Measurements from ENCODE around the gene MARCHF9. TPM values are rescaled to one million over a fixed set of nuclear protein-coding genes. Genes with fewer than 3 reads are reported as not detected.

MARCHF9 gene
- total and polyA plus RNA-seq, 2 donors (not counting 1 experiment from before 2014, with no cell fraction given): 81.4 to 128 TPM

DNA sequence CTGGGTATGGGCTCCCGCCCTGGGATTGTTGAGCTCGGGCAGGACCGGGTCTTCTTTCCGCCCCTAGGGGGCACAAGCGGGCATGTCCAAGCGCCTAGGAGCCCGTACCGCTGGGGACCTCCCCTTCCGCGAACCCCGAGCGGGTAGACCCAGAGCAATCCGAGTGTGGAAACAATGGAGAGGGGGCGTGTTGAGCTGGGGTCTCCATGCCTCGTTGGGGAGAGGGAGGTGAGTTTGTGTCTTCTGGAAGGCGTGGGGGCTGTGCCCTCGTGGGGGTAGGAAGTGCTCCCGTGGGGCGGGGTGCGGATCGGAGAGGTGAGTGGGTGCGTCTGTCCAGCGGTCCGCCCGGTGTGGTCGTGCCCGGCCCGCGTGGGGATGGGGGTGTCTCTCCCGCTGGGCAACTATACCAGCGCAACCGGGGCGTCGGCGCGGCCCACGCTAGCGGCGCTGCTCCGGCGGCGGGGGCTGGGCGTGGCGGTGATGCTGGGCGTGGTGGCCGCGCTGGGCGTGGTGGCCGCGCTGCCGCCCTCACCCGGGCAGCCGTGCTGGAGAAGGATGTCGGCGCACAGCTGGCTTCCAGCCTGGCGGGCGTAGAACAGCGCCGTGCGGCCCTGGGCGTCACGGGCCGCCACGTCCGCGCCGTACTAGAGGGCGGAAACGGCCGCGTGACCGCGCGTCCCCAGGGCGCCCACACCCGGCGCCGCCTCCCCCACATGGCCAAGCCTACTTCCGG lies 28.6 kb upstream of the MARCHF9 start:
- Histone ChIP-seq H3K27ac (ENCODE audit: low read length in 2 of 2) (no peak overlapping the region), H3K9me3 (ENCODE audit: control extremely low read depth in 1 of 3, control insufficient read depth in 2 of 3, insufficient read depth in 1 of 3, low read length in 2 of 3) (peaks cover 0 to 7% (median 0%) of the 10 kb centered on the region in 3 donors), H3K4me2 (replicated peaks; ENCODE audit: low read depth, low read length, poor library complexity, severe bottlenecking) (peak overlapping the region; percentile 22), H3K4me3 (ENCODE audit: control extremely low read depth in 1 of 5, extremely low read depth in 1 of 5, insufficient read depth in 1 of 5, low read depth in 2 of 5, low read length in 4 of 5) (peak overlapping the region in 2 of 5 experiments; percentile 10 to 43), H3K36me3 (replicated peaks in 1 of 2; ENCODE audit: control extremely low read depth in 1 of 2, control insufficient read depth in 1 of 2, extremely low read depth in 1 of 2, insufficient read depth in 2 of 2, low read length in 1 of 2) (peaks cover 0 to 52% of the 10 kb centered on the region in 2 experiments), H3K4me1 (ENCODE audit: control insufficient read depth in 2 of 2, insufficient read depth in 2 of 2, low read length in 2 of 2) (peaks cover 8 to 16% of the 10 kb centered on the region in 2 donors), H3K27me3 (replicated peaks in 1 of 4; ENCODE audit: control extremely low read depth in 1 of 4, control insufficient read depth in 3 of 4, insufficient read depth in 4 of 4, low read length in 3 of 4) (no peaks in the 10 kb centered on the region), H4K20me1 (ENCODE audit: control insufficient read depth, insufficient read depth, low read length, poor library complexity, severe bottlenecking) (peaks cover 7% of the 10 kb centered on the region), H2AFZ (ENCODE audit: insufficient read depth, low read depth, low read length, poor library complexity, severe bottlenecking) (no peak overlapping the region), H3K79me2 (ENCODE audit: control insufficient read depth, insufficient read depth, low read length) (no peaks in the 10 kb centered on the region), H3K9ac (ENCODE audit: low read length) (peak overlapping the region; percentile 15)
- no peaks in the 10 kb centered on the region for H3K27me3 Mint-ChIP-seq
- H3K27ac Mint-ChIP-seq: peak overlapping the region; percentile 46
- 98% methylated on average over 70 of the region's 79 CpGs for WGBS (ENCODE audit: insufficient coverage)
- ChIA-PET CTCF (no interaction called here), POLR2A (interaction anchor here (0.6 kb wide), 1 partner anchor 1795 kb away, joined by 4 read pairs; no protein-coding TSS in a partner anchor)
- no peaks in the 10 kb centered on the region for H3K9me3 Mint-ChIP-seq (ENCODE audit: insufficient read depth)
- ATAC-seq (ENCODE audit: low read depth) (peak; percentile 31), DNase-seq (no peak)
- TF ChIP-seq, protein P1, sequence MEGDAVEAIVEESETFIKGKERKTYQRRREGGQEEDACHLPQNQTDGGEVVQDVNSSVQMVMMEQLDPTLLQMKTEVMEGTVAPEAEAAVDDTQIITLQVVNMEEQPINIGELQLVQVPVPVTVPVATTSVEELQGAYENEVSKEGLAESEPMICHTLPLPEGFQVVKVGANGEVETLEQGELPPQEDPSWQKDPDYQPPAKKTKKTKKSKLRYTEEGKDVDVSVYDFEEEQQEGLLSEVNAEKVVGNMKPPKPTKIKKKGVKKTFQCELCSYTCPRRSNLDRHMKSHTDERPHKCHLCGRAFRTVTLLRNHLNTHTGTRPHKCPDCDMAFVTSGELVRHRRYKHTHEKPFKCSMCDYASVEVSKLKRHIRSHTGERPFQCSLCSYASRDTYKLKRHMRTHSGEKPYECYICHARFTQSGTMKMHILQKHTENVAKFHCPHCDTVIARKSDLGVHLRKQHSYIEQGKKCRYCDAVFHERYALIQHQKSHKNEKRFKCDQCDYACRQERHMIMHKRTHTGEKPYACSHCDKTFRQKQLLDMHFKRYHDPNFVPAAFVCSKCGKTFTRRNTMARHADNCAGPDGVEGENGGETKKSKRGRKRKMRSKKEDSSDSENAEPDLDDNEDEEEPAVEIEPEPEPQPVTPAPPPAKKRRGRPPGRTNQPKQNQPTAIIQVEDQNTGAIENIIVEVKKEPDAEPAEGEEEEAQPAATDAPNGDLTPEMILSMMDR (IDR thresholded peaks at IDR 0.05): no peak
- no peak for TF ChIP-seq EZH2 (IDR thresholded peaks at IDR 0.05; ENCODE audit: borderline replicate concordance, insufficient read depth, low read depth, low read length, poor library complexity, severe bottlenecking)
- H3K4me3 Mint-ChIP-seq: peak overlapping the region; percentile 44
- H3K4me1 Mint-ChIP-seq: peaks cover 16% of the 10 kb centered on the region
- intact Hi-C loops (cut with micrococcal nuclease): no loop called here
